Body of pancreas (tissue), 4 donors: ENCODE measurements around the gene EEF1G.

ENCODE experiments used
- POLR2A ChIP-seq, 3 donors: fragments of 450-650 bp; IDR thresholded peaks; one replicate each; pipeline ENCODE4 v1.6.1; 2016; ENCODE audit warnings: antibody characterized with exemption in 3 of 3, mild to moderate bottlenecking in 2 of 3
- TF ChIP-seq, protein P1 (sequence below), 7 experiments: fragments of 450-650 bp in 4 of 7; fragments of 200-600 bp in 3 of 7; sonication (generic) in 3 of 7; IDR thresholded peaks; one replicate each; pipeline ENCODE4 v1.5.1; 2016 to 2019; ENCODE audit warnings: antibody characterized with exemption in 7 of 7

DNA sequence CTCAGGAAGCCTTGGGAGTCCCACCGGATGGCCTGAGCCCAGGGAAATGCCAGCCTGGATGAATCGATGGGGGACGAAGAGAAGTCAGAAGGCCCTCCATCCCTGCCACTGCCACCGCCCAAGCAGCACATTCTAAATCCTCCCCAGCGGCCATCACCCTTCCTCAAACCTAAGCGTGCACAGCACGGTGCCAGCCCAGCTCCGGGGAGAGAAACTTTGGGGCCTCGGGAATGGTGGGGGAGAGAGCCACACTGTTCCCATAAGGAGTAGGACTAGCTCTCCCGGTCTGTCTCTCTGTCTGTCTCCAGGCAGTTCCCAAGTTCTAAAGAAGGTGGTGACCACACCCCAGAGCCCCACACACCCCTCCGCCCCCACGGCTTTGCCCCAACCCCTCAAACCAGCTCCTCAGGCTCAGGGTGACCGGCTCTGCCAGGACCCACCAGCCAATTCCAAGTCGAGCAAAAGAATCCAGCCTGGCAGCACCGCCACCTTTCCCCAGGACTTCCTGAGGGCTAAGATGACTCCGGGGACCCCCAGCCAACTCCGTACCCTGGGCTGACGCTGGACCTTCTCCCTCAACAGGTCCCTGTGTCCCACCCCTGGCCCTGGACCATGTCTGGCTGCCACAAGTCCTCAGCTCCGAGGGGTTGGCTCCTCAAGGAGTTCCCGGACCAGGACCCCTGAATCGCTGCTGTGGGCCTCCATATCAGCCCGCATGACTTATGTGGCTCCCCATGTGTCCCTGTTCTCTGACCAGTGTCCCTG is 29.8 kb downstream of the EEF1G start:
- TF ChIP-seq, protein P1, sequence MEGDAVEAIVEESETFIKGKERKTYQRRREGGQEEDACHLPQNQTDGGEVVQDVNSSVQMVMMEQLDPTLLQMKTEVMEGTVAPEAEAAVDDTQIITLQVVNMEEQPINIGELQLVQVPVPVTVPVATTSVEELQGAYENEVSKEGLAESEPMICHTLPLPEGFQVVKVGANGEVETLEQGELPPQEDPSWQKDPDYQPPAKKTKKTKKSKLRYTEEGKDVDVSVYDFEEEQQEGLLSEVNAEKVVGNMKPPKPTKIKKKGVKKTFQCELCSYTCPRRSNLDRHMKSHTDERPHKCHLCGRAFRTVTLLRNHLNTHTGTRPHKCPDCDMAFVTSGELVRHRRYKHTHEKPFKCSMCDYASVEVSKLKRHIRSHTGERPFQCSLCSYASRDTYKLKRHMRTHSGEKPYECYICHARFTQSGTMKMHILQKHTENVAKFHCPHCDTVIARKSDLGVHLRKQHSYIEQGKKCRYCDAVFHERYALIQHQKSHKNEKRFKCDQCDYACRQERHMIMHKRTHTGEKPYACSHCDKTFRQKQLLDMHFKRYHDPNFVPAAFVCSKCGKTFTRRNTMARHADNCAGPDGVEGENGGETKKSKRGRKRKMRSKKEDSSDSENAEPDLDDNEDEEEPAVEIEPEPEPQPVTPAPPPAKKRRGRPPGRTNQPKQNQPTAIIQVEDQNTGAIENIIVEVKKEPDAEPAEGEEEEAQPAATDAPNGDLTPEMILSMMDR (IDR thresholded peaks at IDR 0.05) = no peak
- TF ChIP-seq POLR2A (IDR thresholded peaks at IDR 0.05) = no peak
